Neuronal stem cell (in vitro differentiated cells): ENCODE data around the gene FOXO1.

Source experiments
- DNase-seq: peaks from one replicate; pipeline ENCODE4 v3.0.0-alpha.2; 2013; ENCODE audit warnings: low spot score
- H2AFZ ChIP-seq: one replicate; pipeline ENCODE4 v1.6.1; 2013; ENCODE audit warnings: mild to moderate bottlenecking, low read length, inconsistent platforms
- H2AK5ac ChIP-seq: 2 replicates; pipeline ENCODE4 v1.6.1; 2013; ENCODE audit warnings: low read depth, mild to moderate bottlenecking, inconsistent platforms, low read length, moderate library complexity, mixed read lengths
- H2BK120ac ChIP-seq: 2 replicates; pipeline ENCODE4 v1.6.1; 2013; ENCODE audit warnings: low read depth, mild to moderate bottlenecking, inconsistent platforms, low read length, moderate library complexity, mixed read lengths
- H2BK12ac ChIP-seq: one replicate; pipeline ENCODE4 v1.6.1; 2013; ENCODE audit warnings: low read length, inconsistent platforms
- H2BK15ac ChIP-seq: 2 replicates; pipeline ENCODE4 v1.6.1; 2013; ENCODE audit warnings: mild to moderate bottlenecking, low read length, inconsistent platforms, mixed read lengths
- H2BK5ac ChIP-seq: one replicate; pipeline ENCODE4 v1.6.1; 2013; ENCODE audit warnings: inconsistent platforms, mild to moderate bottlenecking, low read length, moderate library complexity
- H3K14ac ChIP-seq: one replicate; pipeline ENCODE4 v1.6.1; 2013; ENCODE audit warnings: low read length, inconsistent platforms
- H3K18ac ChIP-seq: 2 replicates; pipeline ENCODE4 v1.6.1; 2013; ENCODE audit warnings: low read length, inconsistent platforms
- H3K23ac ChIP-seq: 2 replicates; pipeline ENCODE4 v1.6.1; 2013; ENCODE audit warnings: low read depth, mild to moderate bottlenecking, mixed read lengths, low read length, inconsistent platforms; ENCODE audit not compliant: poor library complexity
- H3K27ac ChIP-seq: replicated peaks from 3 replicates; pipeline ENCODE4 v1.5.1; 2013; ENCODE audit warnings: low read length, inconsistent platforms
- H3K27me3 ChIP-seq, 3 experiments: 2 replicates each; pipeline ENCODE4 v1.6.1; 2013; ENCODE audit warnings: low read length in 3 of 3, mild to moderate bottlenecking in 2 of 3, inconsistent platforms in 1 of 3, low read depth in 1 of 3, mixed read lengths in 1 of 3, moderate library complexity in 1 of 3; ENCODE audit not compliant: control insufficient read depth in 3 of 3, insufficient read depth in 3 of 3
- H3K36me3 ChIP-seq, 2 donors: replicated peaks in 1 of 2; 2 replicates each; pipeline ENCODE4 v1.6.1; 2013; ENCODE audit warnings: low read length in 2 of 2; ENCODE audit not compliant: control insufficient read depth in 2 of 2, insufficient read depth in 2 of 2
- H3K4ac ChIP-seq: 2 replicates; pipeline ENCODE4 v1.6.1; 2013; ENCODE audit warnings: inconsistent platforms, mild to moderate bottlenecking, low read length, moderate library complexity
- H3K4me1 ChIP-seq, 2 donors: 1 replicate in 1 of 2; 2 replicates in 1 of 2; pipeline ENCODE4 v1.6.1; 2013; ENCODE audit warnings: low read length in 2 of 2, low read depth in 1 of 2; ENCODE audit not compliant: control insufficient read depth in 2 of 2, insufficient read depth in 1 of 2
- H3K4me2 ChIP-seq: one replicate; pipeline ENCODE4 v1.6.1; 2013; ENCODE audit warnings: mild to moderate bottlenecking, low read length, inconsistent platforms; ENCODE audit not compliant: insufficient read depth, poor library complexity, severe bottlenecking
- H3K4me3 ChIP-seq, 2 donors: 2 replicates each; pipeline ENCODE4 v1.5.1; 2013; ENCODE audit warnings: low read length in 2 of 2, mild to moderate bottlenecking in 2 of 2, inconsistent platforms in 1 of 2, moderate library complexity in 1 of 2
- H3K79me1 ChIP-seq: one replicate; pipeline ENCODE4 v1.6.1; 2013; ENCODE audit warnings: low read depth, mild to moderate bottlenecking, inconsistent platforms, low read length, moderate library complexity
- H3K9ac ChIP-seq: one replicate; pipeline ENCODE4 v1.6.1; 2013; ENCODE audit warnings: mild to moderate bottlenecking, low read depth, low read length, inconsistent platforms; ENCODE audit not compliant: poor library complexity
- H3K9me3 ChIP-seq, 2 donors: replicated peaks in 1 of 2; 2 replicates each; pipeline versions ENCODE3 to v1.6.1; 2013; ENCODE audit warnings: low read length in 2 of 2, mild to moderate bottlenecking in 2 of 2, inconsistent platforms in 1 of 2, low read depth in 1 of 2, mixed read lengths in 1 of 2, moderate library complexity in 1 of 2; ENCODE audit not compliant: control insufficient read depth in 2 of 2, insufficient read depth in 1 of 2
- H4K8ac ChIP-seq: one replicate; pipeline ENCODE4 v1.6.1; 2013; ENCODE audit warnings: low read depth, mild to moderate bottlenecking, inconsistent platforms, low read length, moderate library complexity
- H4K91ac ChIP-seq: one replicate; pipeline ENCODE4 v1.6.1; 2013; ENCODE audit warnings: low read length, low read depth, mild to moderate bottlenecking, inconsistent platforms; ENCODE audit not compliant: poor library complexity
- WGBS, 2 donors: extraction: QIAGEN DNeasy Blood & Tissue Kit; methylation state at CpG; one replicate each; pipeline ENCODE4 v1.1.7; 2013; ENCODE audit warnings: missing lambda C conversion rate in 2 of 2, mixed read lengths in 1 of 2; ENCODE audit not compliant: insufficient read length in 2 of 2, insufficient replicate concordance in 1 of 2; ENCODE audit errors: extremely low coverage in 2 of 2; 5-methylcytosine and 5-hydroxymethylcytosine counted together

FOXO1 gene

DNA sequence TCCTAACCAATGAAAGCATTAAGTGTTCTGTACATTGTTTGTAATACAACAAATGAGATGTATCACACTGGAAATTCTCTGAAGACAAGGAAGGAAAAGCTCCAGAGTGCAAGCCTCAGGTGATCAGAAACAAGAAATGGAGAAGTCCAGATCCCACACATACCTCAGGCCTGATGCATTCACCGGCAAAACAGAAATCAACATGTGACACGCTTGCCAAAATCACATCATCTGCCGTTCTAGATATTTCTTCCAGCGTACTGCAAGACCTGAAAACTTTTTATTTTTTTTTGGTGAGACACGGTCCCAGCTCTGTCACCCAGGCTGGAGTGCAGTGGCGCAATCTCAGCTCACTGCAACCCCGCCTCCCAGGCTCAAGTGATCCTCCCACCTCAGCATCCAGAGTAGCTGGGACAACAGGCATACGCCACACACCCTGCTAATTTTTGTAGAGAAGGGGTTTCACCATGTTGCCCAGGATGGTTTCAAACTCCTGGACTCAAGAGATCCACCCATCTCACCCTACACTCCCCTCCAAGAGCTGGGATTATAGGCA, 48.6 kb downstream of the FOXO1 start:
- DNase-seq = no peak
- Histone ChIP-seq H3K14ac (no peak overlapping the region), H2BK12ac (no peak overlapping the region), H2BK15ac (no peak overlapping the region), H3K4me3 (no peak overlapping the region), H2BK120ac (no peak overlapping the region), H4K91ac (no peak overlapping the region), H3K27ac (no peak overlapping the region), H3K27me3 (no peaks in the 10 kb centered on the region), H3K4ac (no peak overlapping the region), H2AK5ac (no peak overlapping the region), H3K18ac (no peak overlapping the region), H3K4me2 (no peak overlapping the region), H2BK5ac (no peak overlapping the region), H3K4me1 (peaks cover 3 to 7% of the 10 kb centered on the region in 2 donors), H3K23ac (no peak overlapping the region), H3K36me3 (peaks cover 0 to 5% of the 10 kb centered on the region in 2 donors), H4K8ac (no peak overlapping the region), H2AFZ (no peak overlapping the region), H3K9me3 (peaks cover 0 to 9% of the 10 kb centered on the region in 2 donors), H3K79me1 (no peaks in the 10 kb centered on the region), H3K9ac (no peak overlapping the region)
- WGBS, 2 donors = no CpG with 5 or more reads among the region's 8 CpGs

DNA sequence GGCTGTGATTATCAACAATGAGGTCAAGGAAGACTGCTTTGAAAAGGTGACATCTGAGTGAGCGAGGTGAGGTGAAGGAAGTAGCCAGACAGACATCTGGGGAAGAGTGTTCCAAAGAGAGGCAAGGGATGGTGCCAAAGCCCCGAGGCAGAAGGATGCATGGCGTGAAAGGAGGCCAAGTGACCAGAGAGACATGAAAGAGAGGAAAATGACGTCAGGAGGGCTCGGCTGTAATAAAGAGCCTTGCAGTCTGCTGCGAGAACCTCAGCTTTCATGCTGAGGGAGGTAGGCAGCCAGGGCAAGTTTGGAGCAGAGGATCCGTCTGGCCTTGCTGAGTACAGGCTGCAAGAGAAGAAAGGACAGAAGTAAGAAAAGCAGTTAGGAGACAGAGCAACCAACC, 50.8 kb downstream of the FOXO1 start:
- H3K14ac ChIP-seq = no peak overlapping the region
- H3K4me1 ChIP-seq = peaks cover 0 to 2% of the 10 kb centered on the region in 2 donors
- no peaks in the 10 kb centered on the region for H3K27me3 ChIP-seq
- no peak overlapping the region for H4K8ac ChIP-seq
- no peak overlapping the region for H3K9ac ChIP-seq
- peaks cover 0 to 5% of the 10 kb centered on the region in 2 donors for H3K36me3 ChIP-seq
- no peaks in the 10 kb centered on the region for H3K79me1 ChIP-seq
- no peak overlapping the region for H3K23ac ChIP-seq
- no peak overlapping the region for H2AK5ac ChIP-seq
- no peak overlapping the region for H3K18ac ChIP-seq
- H3K4ac ChIP-seq = no peak overlapping the region
- no peak overlapping the region for H2BK120ac ChIP-seq
- no peak overlapping the region for H2BK15ac ChIP-seq
- no peak overlapping the region for H2BK5ac ChIP-seq
- peaks cover 0 to 9% of the 10 kb centered on the region in 2 donors for H3K9me3 ChIP-seq
- no peak overlapping the region for H4K91ac ChIP-seq
- H2BK12ac ChIP-seq = no peak overlapping the region
- no peak overlapping the region for H2AFZ ChIP-seq
- H3K4me3 ChIP-seq = no peak overlapping the region
- no peak overlapping the region for H3K4me2 ChIP-seq
- no CpG with 5 or more reads among the region's 7 CpGs for WGBS, 2 donors
- no peak overlapping the region for H3K27ac ChIP-seq
- no peak for DNase-seq

DNA sequence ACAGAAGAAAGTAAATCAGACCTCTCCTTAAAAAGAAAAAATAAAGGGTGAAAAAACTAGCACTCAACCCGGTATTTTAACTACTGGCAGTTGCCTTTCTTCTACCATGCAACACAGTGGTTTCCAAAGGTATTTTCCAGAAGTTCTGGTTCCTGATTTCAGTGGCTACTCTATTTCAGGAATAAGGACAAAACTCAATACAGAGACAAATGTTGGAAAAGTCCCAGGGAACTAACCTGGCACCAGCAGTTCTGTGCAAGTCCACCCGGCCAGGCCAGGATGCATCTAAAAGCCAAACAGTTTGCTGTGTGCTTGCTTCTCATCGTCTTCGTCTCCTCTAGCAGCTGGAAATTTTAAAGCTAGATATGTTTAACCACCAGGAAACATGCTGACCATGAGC, 52.5 kb downstream of the FOXO1 start:
- H2BK120ac ChIP-seq = no peak overlapping the region
- H2BK15ac ChIP-seq = no peak overlapping the region
- H3K4ac ChIP-seq = no peak overlapping the region
- no peaks in the 10 kb centered on the region for H3K79me1 ChIP-seq
- H3K27me3 ChIP-seq = no peaks in the 10 kb centered on the region
- H2BK12ac ChIP-seq = no peak overlapping the region
- H2AK5ac ChIP-seq = no peak overlapping the region
- H3K14ac ChIP-seq = no peak overlapping the region
- no CpG with 5 or more reads among the region's 4 CpGs for WGBS, 2 donors
- H3K27ac ChIP-seq = no peak overlapping the region
- H3K23ac ChIP-seq = no peak overlapping the region
- no peak overlapping the region for H4K91ac ChIP-seq
- peaks cover 0 to 2% of the 10 kb centered on the region in 2 donors for H3K4me1 ChIP-seq
- H3K36me3 ChIP-seq = peaks cover 0 to 5% of the 10 kb centered on the region in 2 donors
- H3K4me2 ChIP-seq = no peak overlapping the region
- no peak overlapping the region for H3K4me3 ChIP-seq
- DNase-seq = no peak
- H3K9ac ChIP-seq = no peak overlapping the region
- H3K18ac ChIP-seq = no peak overlapping the region
- no peak overlapping the region for H2BK5ac ChIP-seq
- no peaks in the 10 kb centered on the region for H3K9me3 ChIP-seq
- H2AFZ ChIP-seq = no peak overlapping the region
- H4K8ac ChIP-seq = no peak overlapping the region

DNA sequence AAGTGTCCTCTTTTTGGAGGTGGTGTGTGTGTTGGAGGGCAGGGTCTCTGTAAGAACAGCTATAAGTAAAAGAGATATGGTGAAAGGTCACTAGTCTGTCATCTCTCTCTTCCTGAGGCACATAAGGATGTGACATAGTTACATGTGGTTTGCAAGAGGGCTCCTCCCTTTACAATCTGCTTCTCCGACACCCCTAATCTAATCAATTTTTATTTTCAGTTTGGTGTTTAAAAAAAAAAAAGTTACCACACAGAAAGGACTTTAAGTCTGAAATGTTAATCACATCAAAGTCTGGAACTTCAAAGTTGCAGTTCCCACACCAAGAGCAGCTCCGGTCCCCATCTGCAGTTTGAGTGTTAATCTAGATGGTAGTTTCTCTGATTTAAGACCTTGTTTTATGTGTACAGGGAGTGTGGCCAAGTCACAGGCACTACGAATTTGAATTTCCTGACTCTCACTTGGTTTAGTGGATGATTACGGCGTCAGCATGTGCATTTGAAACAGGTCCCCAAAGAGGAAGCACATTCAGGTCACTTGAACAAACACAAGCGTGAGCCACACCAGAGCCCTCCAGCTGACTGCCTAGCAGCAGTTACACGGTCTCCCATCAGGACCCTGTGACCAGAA, 53.1 kb downstream of the FOXO1 start:
- H3K14ac ChIP-seq = no peak overlapping the region
- WGBS, 2 donors = no CpG with 5 or more reads among the region's 7 CpGs
- H3K23ac ChIP-seq = no peak overlapping the region
- H2BK5ac ChIP-seq = no peak overlapping the region
- H2BK120ac ChIP-seq = no peak overlapping the region
- H4K8ac ChIP-seq = no peak overlapping the region
- H3K4me1 ChIP-seq = peaks cover 0 to 2% of the 10 kb centered on the region in 2 donors
- H3K36me3 ChIP-seq = peaks cover 0 to 5% of the 10 kb centered on the region in 2 donors
- no peaks in the 10 kb centered on the region for H3K27me3 ChIP-seq
- no peak overlapping the region for H3K9ac ChIP-seq
- no peak overlapping the region for H2AFZ ChIP-seq
- H3K18ac ChIP-seq = no peak overlapping the region
- no peak overlapping the region for H3K27ac ChIP-seq
- H4K91ac ChIP-seq = no peak overlapping the region
- DNase-seq = no peak
- H2AK5ac ChIP-seq = no peak overlapping the region
- H2BK15ac ChIP-seq = no peak overlapping the region
- H3K4me3 ChIP-seq = no peak overlapping the region
- no peak overlapping the region for H3K4me2 ChIP-seq
- no peaks in the 10 kb centered on the region for H3K79me1 ChIP-seq
- H3K9me3 ChIP-seq = peaks cover 0 to 4% of the 10 kb centered on the region in 2 donors
- no peak overlapping the region for H3K4ac ChIP-seq
- H2BK12ac ChIP-seq = no peak overlapping the region
